ENCODE measurements around the gene GNPDA2.

Gene GNPDA2

GRCh38 chr4:44701037-44701436, 25.3 kb downstream of the GNPDA2 start:
- H3K4me3 ChIP-seq (ENCODE audit: low read length) = no peak overlapping the region
- no peak for DNase-seq (ENCODE audit: low read depth)
- TF ChIP-seq, protein P1, sequence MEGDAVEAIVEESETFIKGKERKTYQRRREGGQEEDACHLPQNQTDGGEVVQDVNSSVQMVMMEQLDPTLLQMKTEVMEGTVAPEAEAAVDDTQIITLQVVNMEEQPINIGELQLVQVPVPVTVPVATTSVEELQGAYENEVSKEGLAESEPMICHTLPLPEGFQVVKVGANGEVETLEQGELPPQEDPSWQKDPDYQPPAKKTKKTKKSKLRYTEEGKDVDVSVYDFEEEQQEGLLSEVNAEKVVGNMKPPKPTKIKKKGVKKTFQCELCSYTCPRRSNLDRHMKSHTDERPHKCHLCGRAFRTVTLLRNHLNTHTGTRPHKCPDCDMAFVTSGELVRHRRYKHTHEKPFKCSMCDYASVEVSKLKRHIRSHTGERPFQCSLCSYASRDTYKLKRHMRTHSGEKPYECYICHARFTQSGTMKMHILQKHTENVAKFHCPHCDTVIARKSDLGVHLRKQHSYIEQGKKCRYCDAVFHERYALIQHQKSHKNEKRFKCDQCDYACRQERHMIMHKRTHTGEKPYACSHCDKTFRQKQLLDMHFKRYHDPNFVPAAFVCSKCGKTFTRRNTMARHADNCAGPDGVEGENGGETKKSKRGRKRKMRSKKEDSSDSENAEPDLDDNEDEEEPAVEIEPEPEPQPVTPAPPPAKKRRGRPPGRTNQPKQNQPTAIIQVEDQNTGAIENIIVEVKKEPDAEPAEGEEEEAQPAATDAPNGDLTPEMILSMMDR (conservative IDR thresholded peaks at IDR 0.05; ENCODE audit: low read depth, low read length) = no peak

GRCh38 chr4:44700427-44700826, 25.9 kb downstream of the GNPDA2 start:
- TF ChIP-seq, protein P1 (conservative IDR thresholded peaks at IDR 0.05; ENCODE audit: low read depth, low read length) = no peak
- no peak overlapping the region for H3K4me3 ChIP-seq (ENCODE audit: low read length)
- DNase-seq (ENCODE audit: low read depth) = no peak

DNA sequence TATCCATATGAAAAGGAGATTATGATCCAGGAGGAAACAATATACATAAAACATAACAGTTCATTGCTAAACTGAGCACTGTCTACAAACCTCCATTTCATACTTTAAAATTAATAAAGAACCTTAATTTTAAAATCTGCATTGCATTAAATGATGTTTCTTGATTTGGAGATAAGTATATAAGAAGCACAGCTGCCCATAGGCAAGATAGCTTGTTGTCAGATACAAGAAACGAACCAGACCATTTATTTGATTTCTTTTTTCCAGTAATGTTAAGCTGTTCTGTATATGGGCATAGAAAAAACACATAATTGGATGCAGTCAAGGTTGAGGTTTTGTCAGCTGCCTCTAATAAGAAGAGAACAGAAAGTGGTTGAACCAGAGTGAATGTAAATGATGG, 41.7 kb downstream of the GNPDA2 start:
- no peak for DNase-seq (ENCODE audit: low read depth)
- TF ChIP-seq, protein P1 (conservative IDR thresholded peaks at IDR 0.05; ENCODE audit: low read depth, low read length) = no peak
- no peak overlapping the region for H3K4me3 ChIP-seq (ENCODE audit: low read length)

DNA sequence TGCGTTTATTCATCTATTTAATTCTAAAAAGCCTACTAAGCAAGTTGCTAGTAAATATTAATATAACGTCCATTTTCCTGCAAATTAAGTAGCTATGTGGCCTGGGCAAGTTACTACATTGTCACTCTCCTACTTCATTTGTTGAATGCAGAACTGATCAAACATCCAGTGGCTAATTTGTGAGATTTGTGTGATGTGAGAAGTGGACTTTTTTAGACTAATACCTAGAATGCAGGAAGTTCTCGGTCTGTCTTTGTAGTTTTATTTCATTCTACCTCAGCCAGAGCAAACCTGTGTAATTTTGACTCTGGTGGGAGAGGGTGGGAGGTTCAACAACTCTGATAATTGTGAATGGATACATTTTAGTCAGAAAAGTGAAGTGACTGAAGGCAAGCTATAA, 47.3 kb downstream of the GNPDA2 start:
- peak overlapping the region; percentile 91 for H3K4me3 ChIP-seq (ENCODE audit: low read length)
- TF ChIP-seq, protein P1 (conservative IDR thresholded peaks at IDR 0.05; ENCODE audit: low read depth, low read length) = no peak
- no peak for DNase-seq (ENCODE audit: low read depth)

GRCh38 chr4:44678094-44679041, 48.0 kb downstream of the GNPDA2 start, which contains the start of gene GUF1:
Gene GUF1, plus strand, starts transcription at chr4:44678420. Its CDS starts 203 bp downstream, at chr4:44678623.
- TF ChIP-seq, protein P1 (conservative IDR thresholded peaks at IDR 0.05; ENCODE audit: low read depth, low read length) = peak; percentile 4
- peak within 1 kb of the TSS; percentile 91 for H3K4me3 ChIP-seq (ENCODE audit: low read length)
- peak; percentile 71 for DNase-seq (ENCODE audit: low read depth)

DNA sequence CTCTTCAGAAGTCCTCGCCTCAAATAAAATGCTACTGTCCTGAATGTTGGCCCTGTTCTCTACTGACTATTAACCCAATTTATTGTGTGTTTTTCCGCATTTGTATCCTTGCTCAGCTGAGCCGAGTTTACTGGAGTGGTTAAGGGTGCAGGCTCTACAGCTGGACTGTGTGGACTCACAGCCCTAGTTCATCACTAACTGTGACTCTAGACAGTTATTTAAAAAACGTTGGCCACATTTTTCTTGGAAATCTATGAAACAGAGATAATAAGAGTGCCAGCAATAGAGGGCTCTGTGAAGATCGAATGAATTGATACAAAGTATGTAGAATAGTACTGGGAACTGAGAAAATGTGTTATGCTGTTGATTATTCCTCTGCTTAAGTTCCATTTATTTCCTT, 51.0 kb downstream of the GNPDA2 start:
- DNase-seq (ENCODE audit: low read depth) = no peak
- TF ChIP-seq, protein P1 (conservative IDR thresholded peaks at IDR 0.05; ENCODE audit: low read depth, low read length) = no peak
- H3K4me3 ChIP-seq (ENCODE audit: low read length) = no peak overlapping the region

DNA sequence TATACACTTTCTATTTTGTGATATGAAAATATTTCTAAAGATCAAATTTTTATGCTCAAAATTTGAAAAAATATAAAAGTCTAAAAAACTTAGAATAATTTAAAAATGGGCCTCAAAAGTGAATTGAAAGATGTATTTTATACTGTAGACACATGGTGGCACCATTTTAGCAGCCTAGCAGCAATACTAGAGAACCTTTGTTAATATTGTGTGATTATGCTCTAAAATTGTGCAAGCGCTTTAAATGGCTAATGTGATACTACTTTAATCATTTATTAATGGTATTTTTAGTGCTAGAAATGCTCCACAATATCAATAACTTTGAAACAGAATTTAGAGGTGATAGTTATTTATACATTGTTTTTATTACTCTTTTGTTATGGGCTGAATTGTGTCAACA, 51.9 kb downstream of the GNPDA2 start:
- DNase-seq (ENCODE audit: low read depth) = no peak
- TF ChIP-seq, protein P1 (conservative IDR thresholded peaks at IDR 0.05; ENCODE audit: low read depth, low read length) = peak; percentile 25
- no peak overlapping the region for H3K4me3 ChIP-seq (ENCODE audit: low read length)

Measured in retinal pigment epithelial cell (primary cell).